ENCODE results near the gene PAPPA2.

DNA sequence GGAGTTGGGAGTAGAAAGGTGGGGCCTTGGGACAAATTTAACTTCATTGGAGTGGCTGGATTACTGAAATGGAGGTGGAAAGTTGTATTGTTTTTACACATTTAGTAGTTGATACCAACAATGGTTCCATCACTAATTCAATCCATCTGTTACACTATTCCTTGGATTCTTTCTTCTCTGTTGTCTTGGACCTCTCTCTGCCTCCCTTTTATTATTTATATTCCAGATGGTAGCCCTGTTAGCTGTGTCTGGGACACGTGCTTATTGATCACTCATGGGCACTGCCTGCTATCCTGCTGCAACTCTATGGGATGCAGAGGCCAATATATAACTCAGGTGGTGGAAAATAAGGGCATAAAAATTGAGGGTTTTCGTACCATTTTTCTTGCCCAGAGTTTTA, 346.3 kb downstream of the PAPPA2 start:
- TF ChIP-seq, protein P1, sequence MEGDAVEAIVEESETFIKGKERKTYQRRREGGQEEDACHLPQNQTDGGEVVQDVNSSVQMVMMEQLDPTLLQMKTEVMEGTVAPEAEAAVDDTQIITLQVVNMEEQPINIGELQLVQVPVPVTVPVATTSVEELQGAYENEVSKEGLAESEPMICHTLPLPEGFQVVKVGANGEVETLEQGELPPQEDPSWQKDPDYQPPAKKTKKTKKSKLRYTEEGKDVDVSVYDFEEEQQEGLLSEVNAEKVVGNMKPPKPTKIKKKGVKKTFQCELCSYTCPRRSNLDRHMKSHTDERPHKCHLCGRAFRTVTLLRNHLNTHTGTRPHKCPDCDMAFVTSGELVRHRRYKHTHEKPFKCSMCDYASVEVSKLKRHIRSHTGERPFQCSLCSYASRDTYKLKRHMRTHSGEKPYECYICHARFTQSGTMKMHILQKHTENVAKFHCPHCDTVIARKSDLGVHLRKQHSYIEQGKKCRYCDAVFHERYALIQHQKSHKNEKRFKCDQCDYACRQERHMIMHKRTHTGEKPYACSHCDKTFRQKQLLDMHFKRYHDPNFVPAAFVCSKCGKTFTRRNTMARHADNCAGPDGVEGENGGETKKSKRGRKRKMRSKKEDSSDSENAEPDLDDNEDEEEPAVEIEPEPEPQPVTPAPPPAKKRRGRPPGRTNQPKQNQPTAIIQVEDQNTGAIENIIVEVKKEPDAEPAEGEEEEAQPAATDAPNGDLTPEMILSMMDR (conservative IDR thresholded peaks at IDR 0.05; ENCODE audit: low read depth, low read length), result no peak
- no peak for TF ChIP-seq EZH2 (IDR thresholded peaks at IDR 0.05; ENCODE audit: borderline replicate concordance, low read depth, low read length, poor library complexity, severe bottlenecking)
